HEK293 (cell line): ENCODE measurements around the gene C1orf226.

Experiments
- EGR2 ChIP-seq: fragments of 450-650 bp; formaldehyde crosslinking; IDR thresholded peaks from 2 replicates; pipeline ENCODE4 v1.5.1; 2016; ENCODE audit warnings: low read depth, missing biosample characterization, missing genetic modification characterization
- GLI4 ChIP-seq: fragments of 450-650 bp; formaldehyde crosslinking; IDR thresholded peaks from 2 replicates; pipeline ENCODE4 v1.5.1; 2016; ENCODE audit warnings: missing biosample characterization, missing genetic modification characterization
- IKZF3 ChIP-seq: fragments of 450-650 bp; IDR thresholded peaks from 2 replicates; pipeline ENCODE4 v1.5.0; 2018; ENCODE audit warnings: missing biosample characterization, mild to moderate bottlenecking, missing genetic modification characterization, moderate library complexity
- KLF7 ChIP-seq: fragments of 450-650 bp; formaldehyde crosslinking; IDR thresholded peaks from 2 replicates; pipeline ENCODE4 v1.5.1; 2016; ENCODE audit warnings: missing biosample characterization, missing genetic modification characterization, borderline replicate concordance
- OSR2 ChIP-seq: fragments of 450-650 bp; formaldehyde crosslinking; IDR thresholded peaks from 2 replicates; pipeline ENCODE4 v1.5.1; 2016; ENCODE audit warnings: missing biosample characterization, missing genetic modification characterization
- OVOL3 ChIP-seq: fragments of 450-650 bp; formaldehyde crosslinking; IDR thresholded peaks from 2 replicates; pipeline ENCODE4 v1.5.1; 2016; ENCODE audit warnings: missing biosample characterization, missing genetic modification characterization
- SP2 ChIP-seq: fragments of 450-650 bp; formaldehyde crosslinking; IDR thresholded peaks from 2 replicates; pipeline ENCODE4 v1.5.1; 2016; ENCODE audit warnings: missing biosample characterization, missing genetic modification characterization
- SP3 ChIP-seq: fragments of 450-650 bp; formaldehyde crosslinking; IDR thresholded peaks from 2 replicates; pipeline ENCODE4 v1.5.1; 2016; ENCODE audit warnings: missing biosample characterization, missing genetic modification characterization
- YY2 ChIP-seq: fragments of 450-650 bp; formaldehyde crosslinking; IDR thresholded peaks from 2 replicates; pipeline ENCODE4 v1.5.1; 2016; ENCODE audit warnings: missing biosample characterization, missing genetic modification characterization
- ZBTB20 ChIP-seq: fragments of 450-650 bp; formaldehyde crosslinking; IDR thresholded peaks from 2 replicates; pipeline ENCODE4 v1.5.1; 2016; ENCODE audit warnings: missing biosample characterization, missing genetic modification characterization
- ZEB2 ChIP-seq: fragments of 450-650 bp; formaldehyde crosslinking; IDR thresholded peaks from 2 replicates; pipeline ENCODE4 v1.5.1; 2016; ENCODE audit warnings: missing biosample characterization, missing genetic modification characterization
- ZNF112 ChIP-seq: fragments of 450-650 bp; formaldehyde crosslinking; IDR thresholded peaks from 2 replicates; pipeline ENCODE4 v1.5.0; 2017; ENCODE audit warnings: missing biosample characterization, missing genetic modification characterization
- ZNF114 ChIP-seq: fragments of 450-650 bp; formaldehyde crosslinking; IDR thresholded peaks from 2 replicates; pipeline ENCODE4 v1.5.0; 2017; ENCODE audit warnings: missing biosample characterization, missing genetic modification characterization
- ZNF132 ChIP-seq: fragments of 450-650 bp; formaldehyde crosslinking; IDR thresholded peaks from 2 replicates; pipeline ENCODE4 v1.5.1; 2017; ENCODE audit warnings: missing biosample characterization, missing genetic modification characterization, borderline replicate concordance
- ZNF184 ChIP-seq: fragments of 450-650 bp; IDR thresholded peaks from 2 replicates; pipeline ENCODE4 v1.5.1; 2018; ENCODE audit warnings: missing biosample characterization, mild to moderate bottlenecking, missing genetic modification characterization
- ZNF335 ChIP-seq: fragments of 450-650 bp; formaldehyde crosslinking; conservative IDR thresholded peaks from 2 replicates; pipeline ENCODE4 v1.5.1; 2016; ENCODE audit warnings: missing biosample characterization, missing genetic modification characterization
- ZNF341 ChIP-seq: fragments of 450-650 bp; formaldehyde crosslinking; IDR thresholded peaks from 2 replicates; pipeline ENCODE4; 2016; ENCODE audit warnings: low read depth, missing biosample characterization, missing genetic modification characterization
- ZNF394 ChIP-seq: fragments of 450-650 bp; formaldehyde crosslinking; IDR thresholded peaks from 2 replicates; pipeline ENCODE4 v1.5.1; 2016; ENCODE audit warnings: missing biosample characterization, missing genetic modification characterization, mild to moderate bottlenecking, moderate library complexity, borderline replicate concordance
- ZNF404 ChIP-seq: fragments of 450-650 bp; formaldehyde crosslinking; IDR thresholded peaks from 2 replicates; pipeline ENCODE4 v1.5.1; 2017; ENCODE audit warnings: missing biosample characterization, missing genetic modification characterization
- ZNF433 ChIP-seq: fragments of 450-650 bp; formaldehyde crosslinking; IDR thresholded peaks from 2 replicates; pipeline ENCODE4 v1.5.1; 2016; ENCODE audit warnings: missing biosample characterization, missing genetic modification characterization, low read depth
- ZNF473 ChIP-seq: fragments of 450-650 bp; formaldehyde crosslinking; IDR thresholded peaks from 2 replicates; pipeline ENCODE4 v1.5.1; 2017; ENCODE audit warnings: missing biosample characterization, missing genetic modification characterization
- ZNF558 ChIP-seq: fragments of 450-650 bp; formaldehyde crosslinking; IDR thresholded peaks from 2 replicates; pipeline ENCODE4 v1.5.1; 2016; ENCODE audit warnings: missing biosample characterization, missing genetic modification characterization
- ZNF571 ChIP-seq: fragments of 450-650 bp; formaldehyde crosslinking; IDR thresholded peaks from 2 replicates; pipeline ENCODE4 v1.5.0; 2017; ENCODE audit warnings: missing biosample characterization, missing genetic modification characterization
- ZNF660 ChIP-seq: fragments of 450-650 bp; IDR thresholded peaks from 2 replicates; pipeline ENCODE4 v1.5.1; 2018; ENCODE audit warnings: missing biosample characterization, mild to moderate bottlenecking, missing genetic modification characterization
- ZNF677 ChIP-seq: fragments of 450-650 bp; IDR thresholded peaks from 2 replicates; pipeline ENCODE4 v1.5.0; 2018; ENCODE audit warnings: missing biosample characterization, mild to moderate bottlenecking, missing genetic modification characterization, moderate library complexity
- ZNF747 ChIP-seq: fragments of 450-650 bp; formaldehyde crosslinking; IDR thresholded peaks from 2 replicates; pipeline ENCODE4 v1.5.1; 2016; ENCODE audit warnings: missing biosample characterization, missing genetic modification characterization
- ZNF843 ChIP-seq: fragments of 450-650 bp; formaldehyde crosslinking; IDR thresholded peaks from 2 replicates; pipeline ENCODE4 v1.5.1; 2016; ENCODE audit warnings: missing biosample characterization, missing genetic modification characterization
- TF ChIP-seq, protein P1 (sequence below): sonication (generic); formaldehyde crosslinking; IDR thresholded peaks from 2 replicates; pipeline ENCODE4 v1.8.1; 2022; ENCODE audit warnings: mild to moderate bottlenecking, moderate library complexity, missing genetic modification reagents
- TF ChIP-seq, protein P2 (sequence below): fragments of 450-650 bp; formaldehyde crosslinking; IDR thresholded peaks from 2 replicates; pipeline ENCODE4 v1.5.1; 2017; ENCODE audit warnings: missing biosample characterization, missing genetic modification characterization
- TF ChIP-seq, protein P3 (sequence below): fragments of 450-650 bp; formaldehyde crosslinking; IDR thresholded peaks from 2 replicates; pipeline ENCODE4 v1.5.0; 2017; ENCODE audit warnings: missing biosample characterization, missing genetic modification characterization, borderline replicate concordance
- TF ChIP-seq, protein P4 (sequence below): IDR thresholded peaks from 2 replicates; pipeline ENCODE4 v1.6.1; 2011; ENCODE audit warnings: mild to moderate bottlenecking, low read depth, low read length, borderline replicate concordance
- TF ChIP-seq, protein P5 (sequence below): fragments of 450-650 bp; formaldehyde crosslinking; IDR thresholded peaks from 2 replicates; pipeline ENCODE4 v1.5.1; 2016; ENCODE audit warnings: missing biosample characterization, missing genetic modification characterization
- TF ChIP-seq, protein P6 (sequence below): fragments of 450-650 bp; formaldehyde crosslinking; IDR thresholded peaks from 2 replicates; pipeline ENCODE4 v1.5.1; 2016; ENCODE audit warnings: missing biosample characterization, missing genetic modification characterization

The C1orf226 gene

DNA sequence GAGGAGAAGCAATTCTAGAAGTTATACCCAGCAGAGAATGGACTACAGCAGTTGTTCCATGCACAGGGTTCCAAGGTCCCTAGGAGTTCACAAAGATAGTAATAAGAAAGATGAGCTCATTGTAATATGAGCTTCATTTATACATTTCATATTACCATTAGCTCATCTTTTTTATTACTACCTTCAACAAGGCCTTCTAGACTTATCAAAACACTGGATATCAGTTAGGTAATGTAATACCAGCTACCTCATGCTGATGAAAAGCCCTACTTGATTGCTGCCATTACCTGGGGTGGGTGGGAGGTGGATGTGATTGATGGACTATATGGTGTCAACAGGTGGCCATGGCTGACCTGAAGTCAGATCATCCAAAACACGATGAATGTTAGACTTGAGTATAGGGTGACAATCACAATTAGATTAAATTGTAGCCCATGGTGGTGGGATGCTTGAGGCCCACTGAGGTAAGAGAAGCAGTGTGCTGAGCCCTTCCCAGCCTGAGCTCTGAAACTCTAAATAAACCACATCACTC lies 39.0 kb upstream of the C1orf226 start (continued):
- TF ChIP-seq ZNF132 (tag by site-specific recombination) (no peak), KLF7 (tag by site-specific recombination) (no peak), ZNF677 (tag by site-specific recombination) (no peak), ZNF747 (tag by site-specific recombination) (no peak), ZNF433 (tag by site-specific recombination) (no peak), ZNF473 (tag by site-specific recombination) (no peak), ZNF341 (no peak), OVOL3 (tag by site-specific recombination) (no peak), ZNF114 (no peak), ZNF394 (tag by site-specific recombination) (0 out of 2 replicates have a peak, but pooled peaks have one; percentile 21), ZNF558 (tag by site-specific recombination) (no peak), EGR2 (tag by site-specific recombination) (no peak), SP2 (tag by site-specific recombination) (no peak), GLI4 (tag by site-specific recombination) (no peak), ZNF843 (tag by site-specific recombination) (peak; percentile 36; the same call in 1 of the 2 replicates), SP3 (tag by site-specific recombination) (peak; percentile 26; the same call in 1 of the 2 replicates), IKZF3 (no peak), ZNF184 (no peak), ZNF571 (tag by site-specific recombination) (no peak), YY2 (tag by site-specific recombination) (0 out of 2 replicates have a peak, but pooled peaks have one; percentile 12), ZBTB20 (tag by site-specific recombination) (no peak), ZNF335 (tag by site-specific recombination) (no peak), ZNF404 (tag by site-specific recombination) (no peak), ZNF660 (tag by site-specific recombination) (no peak), OSR2 (tag by site-specific recombination) (peak; percentile 58), ZEB2 (tag by site-specific recombination) (0 out of 2 replicates have a peak, but pooled peaks have one; percentile 20), ZNF112 (tag by site-specific recombination) (no peak)
- TF ChIP-seq, protein P1, sequence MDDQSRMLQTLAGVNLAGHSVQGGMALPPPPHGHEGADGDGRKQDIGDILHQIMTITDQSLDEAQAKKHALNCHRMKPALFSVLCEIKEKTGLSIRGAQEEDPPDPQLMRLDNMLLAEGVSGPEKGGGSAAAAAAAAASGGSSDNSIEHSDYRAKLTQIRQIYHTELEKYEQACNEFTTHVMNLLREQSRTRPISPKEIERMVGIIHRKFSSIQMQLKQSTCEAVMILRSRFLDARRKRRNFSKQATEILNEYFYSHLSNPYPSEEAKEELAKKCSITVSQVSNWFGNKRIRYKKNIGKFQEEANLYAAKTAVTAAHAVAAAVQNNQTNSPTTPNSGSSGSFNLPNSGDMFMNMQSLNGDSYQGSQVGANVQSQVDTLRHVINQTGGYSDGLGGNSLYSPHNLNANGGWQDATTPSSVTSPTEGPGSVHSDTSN (CRISPR knock-in tag): no peak
- TF ChIP-seq, protein P2, sequence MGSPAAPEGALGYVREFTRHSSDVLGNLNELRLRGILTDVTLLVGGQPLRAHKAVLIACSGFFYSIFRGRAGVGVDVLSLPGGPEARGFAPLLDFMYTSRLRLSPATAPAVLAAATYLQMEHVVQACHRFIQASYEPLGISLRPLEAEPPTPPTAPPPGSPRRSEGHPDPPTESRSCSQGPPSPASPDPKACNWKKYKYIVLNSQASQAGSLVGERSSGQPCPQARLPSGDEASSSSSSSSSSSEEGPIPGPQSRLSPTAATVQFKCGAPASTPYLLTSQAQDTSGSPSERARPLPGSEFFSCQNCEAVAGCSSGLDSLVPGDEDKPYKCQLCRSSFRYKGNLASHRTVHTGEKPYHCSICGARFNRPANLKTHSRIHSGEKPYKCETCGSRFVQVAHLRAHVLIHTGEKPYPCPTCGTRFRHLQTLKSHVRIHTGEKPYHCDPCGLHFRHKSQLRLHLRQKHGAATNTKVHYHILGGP (tag by site-specific recombination): no peak
- TF ChIP-seq, protein P3, sequence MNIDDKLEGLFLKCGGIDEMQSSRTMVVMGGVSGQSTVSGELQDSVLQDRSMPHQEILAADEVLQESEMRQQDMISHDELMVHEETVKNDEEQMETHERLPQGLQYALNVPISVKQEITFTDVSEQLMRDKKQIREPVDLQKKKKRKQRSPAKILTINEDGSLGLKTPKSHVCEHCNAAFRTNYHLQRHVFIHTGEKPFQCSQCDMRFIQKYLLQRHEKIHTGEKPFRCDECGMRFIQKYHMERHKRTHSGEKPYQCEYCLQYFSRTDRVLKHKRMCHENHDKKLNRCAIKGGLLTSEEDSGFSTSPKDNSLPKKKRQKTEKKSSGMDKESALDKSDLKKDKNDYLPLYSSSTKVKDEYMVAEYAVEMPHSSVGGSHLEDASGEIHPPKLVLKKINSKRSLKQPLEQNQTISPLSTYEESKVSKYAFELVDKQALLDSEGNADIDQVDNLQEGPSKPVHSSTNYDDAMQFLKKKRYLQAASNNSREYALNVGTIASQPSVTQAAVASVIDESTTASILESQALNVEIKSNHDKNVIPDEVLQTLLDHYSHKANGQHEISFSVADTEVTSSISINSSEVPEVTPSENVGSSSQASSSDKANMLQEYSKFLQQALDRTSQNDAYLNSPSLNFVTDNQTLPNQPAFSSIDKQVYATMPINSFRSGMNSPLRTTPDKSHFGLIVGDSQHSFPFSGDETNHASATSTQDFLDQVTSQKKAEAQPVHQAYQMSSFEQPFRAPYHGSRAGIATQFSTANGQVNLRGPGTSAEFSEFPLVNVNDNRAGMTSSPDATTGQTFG (tag by site-specific recombination): no peak
- TF ChIP-seq, protein P4, sequence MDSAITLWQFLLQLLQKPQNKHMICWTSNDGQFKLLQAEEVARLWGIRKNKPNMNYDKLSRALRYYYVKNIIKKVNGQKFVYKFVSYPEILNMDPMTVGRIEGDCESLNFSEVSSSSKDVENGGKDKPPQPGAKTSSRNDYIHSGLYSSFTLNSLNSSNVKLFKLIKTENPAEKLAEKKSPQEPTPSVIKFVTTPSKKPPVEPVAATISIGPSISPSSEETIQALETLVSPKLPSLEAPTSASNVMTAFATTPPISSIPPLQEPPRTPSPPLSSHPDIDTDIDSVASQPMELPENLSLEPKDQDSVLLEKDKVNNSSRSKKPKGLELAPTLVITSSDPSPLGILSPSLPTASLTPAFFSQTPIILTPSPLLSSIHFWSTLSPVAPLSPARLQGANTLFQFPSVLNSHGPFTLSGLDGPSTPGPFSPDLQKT: no peak
- TF ChIP-seq, protein P5, sequence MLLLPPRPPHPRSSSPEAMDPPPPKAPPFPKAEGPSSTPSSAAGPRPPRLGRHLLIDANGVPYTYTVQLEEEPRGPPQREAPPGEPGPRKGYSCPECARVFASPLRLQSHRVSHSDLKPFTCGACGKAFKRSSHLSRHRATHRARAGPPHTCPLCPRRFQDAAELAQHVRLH (tag by site-specific recombination): no peak
- TF ChIP-seq, protein P6, sequence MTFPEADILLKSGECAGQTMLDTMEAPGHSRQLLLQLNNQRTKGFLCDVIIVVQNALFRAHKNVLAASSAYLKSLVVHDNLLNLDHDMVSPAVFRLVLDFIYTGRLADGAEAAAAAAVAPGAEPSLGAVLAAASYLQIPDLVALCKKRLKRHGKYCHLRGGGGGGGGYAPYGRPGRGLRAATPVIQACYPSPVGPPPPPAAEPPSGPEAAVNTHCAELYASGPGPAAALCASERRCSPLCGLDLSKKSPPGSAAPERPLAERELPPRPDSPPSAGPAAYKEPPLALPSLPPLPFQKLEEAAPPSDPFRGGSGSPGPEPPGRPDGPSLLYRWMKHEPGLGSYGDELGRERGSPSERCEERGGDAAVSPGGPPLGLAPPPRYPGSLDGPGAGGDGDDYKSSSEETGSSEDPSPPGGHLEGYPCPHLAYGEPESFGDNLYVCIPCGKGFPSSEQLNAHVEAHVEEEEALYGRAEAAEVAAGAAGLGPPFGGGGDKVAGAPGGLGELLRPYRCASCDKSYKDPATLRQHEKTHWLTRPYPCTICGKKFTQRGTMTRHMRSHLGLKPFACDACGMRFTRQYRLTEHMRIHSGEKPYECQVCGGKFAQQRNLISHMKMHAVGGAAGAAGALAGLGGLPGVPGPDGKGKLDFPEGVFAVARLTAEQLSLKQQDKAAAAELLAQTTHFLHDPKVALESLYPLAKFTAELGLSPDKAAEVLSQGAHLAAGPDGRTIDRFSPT: 0 out of 2 replicates have a peak, but pooled peaks have one; percentile 62
